ENCODE results near the gene CAVIN2.

DNA sequence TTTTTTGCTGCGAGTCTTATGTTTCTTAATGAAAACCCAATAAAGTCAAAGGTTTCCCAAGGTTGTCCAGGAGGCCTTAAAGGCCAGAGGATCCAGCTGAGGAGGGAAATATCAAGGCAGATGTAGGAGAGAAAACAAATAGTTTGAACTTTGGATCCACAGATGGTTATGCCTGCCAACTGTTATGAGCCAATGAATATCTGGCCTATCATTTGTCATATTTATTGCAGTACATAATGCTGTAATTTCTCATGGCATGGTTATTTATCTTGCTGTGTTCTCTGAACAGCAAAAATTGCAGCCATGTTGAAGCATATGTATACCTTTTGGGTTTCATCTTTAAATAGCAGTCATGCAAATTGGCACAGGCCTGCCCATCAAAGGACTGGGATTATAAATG, 38.2 kb upstream of the CAVIN2 start:
- TF ChIP-seq POLR2AphosphoS5 (IDR thresholded peaks at IDR 0.05; ENCODE audit: insufficient read depth in 1 of 2, low read depth in 1 of 2) (no peak), POLR2A (IDR thresholded peaks at IDR 0.05) (no peak)
- TF ChIP-seq, protein P1, sequence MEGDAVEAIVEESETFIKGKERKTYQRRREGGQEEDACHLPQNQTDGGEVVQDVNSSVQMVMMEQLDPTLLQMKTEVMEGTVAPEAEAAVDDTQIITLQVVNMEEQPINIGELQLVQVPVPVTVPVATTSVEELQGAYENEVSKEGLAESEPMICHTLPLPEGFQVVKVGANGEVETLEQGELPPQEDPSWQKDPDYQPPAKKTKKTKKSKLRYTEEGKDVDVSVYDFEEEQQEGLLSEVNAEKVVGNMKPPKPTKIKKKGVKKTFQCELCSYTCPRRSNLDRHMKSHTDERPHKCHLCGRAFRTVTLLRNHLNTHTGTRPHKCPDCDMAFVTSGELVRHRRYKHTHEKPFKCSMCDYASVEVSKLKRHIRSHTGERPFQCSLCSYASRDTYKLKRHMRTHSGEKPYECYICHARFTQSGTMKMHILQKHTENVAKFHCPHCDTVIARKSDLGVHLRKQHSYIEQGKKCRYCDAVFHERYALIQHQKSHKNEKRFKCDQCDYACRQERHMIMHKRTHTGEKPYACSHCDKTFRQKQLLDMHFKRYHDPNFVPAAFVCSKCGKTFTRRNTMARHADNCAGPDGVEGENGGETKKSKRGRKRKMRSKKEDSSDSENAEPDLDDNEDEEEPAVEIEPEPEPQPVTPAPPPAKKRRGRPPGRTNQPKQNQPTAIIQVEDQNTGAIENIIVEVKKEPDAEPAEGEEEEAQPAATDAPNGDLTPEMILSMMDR (IDR thresholded peaks at IDR 0.05), result no peak
